Activated CD4-positive, CD25-positive, alpha-beta regulatory T cell treated with anti-CD3 and anti-CD28 coated beads, Interleukin-2, amount 50 U/mL, for 72 hours (primary cell): ENCODE results near the gene CSNK1G1.
"Not testable (repeated sequence)": the region's sequence is repeated elsewhere in the genome, so short reads cannot be mapped to it uniquely, and the experiment has no call there.

Source experiments
- DNase-seq: peaks from one replicate; pipeline ENCODE4 v3.0.0; 2021

The CSNK1G1 gene

GRCh38 chr15:64127521-64128270 is 228.3 kb downstream of the CSNK1G1 start:
- DNase-seq: no peak

- DNase-seq: no peak
Observed at GRCh38 chr15:64125978-64126377, 230.0 kb downstream of the CSNK1G1 start.

- no peak for DNase-seq
Observed at GRCh38 chr15:64122936-64123351, 233.0 kb downstream of the CSNK1G1 start.

GRCh38 chr15:64122444-64122843 is 233.5 kb downstream of the CSNK1G1 start:
- DNase-seq: no peak

- DNase-seq: no peak
Observed at GRCh38 chr15:64121614-64122013, 234.4 kb downstream of the CSNK1G1 start.

- DNase-seq: not testable (repeated sequence)
Observed at GRCh38 chr15:64120322-64120721, 235.7 kb downstream of the CSNK1G1 start.

- DNase-seq: no peak
Observed at GRCh38 chr15:64117759-64118487, 238.1 kb downstream of the CSNK1G1 start.
